ENCODE results near the gene MINDY1. TPM values are rescaled to one million over a fixed set of nuclear protein-coding genes. Genes with fewer than 3 reads are reported as not detected.

MINDY1 gene
- total and polyA plus RNA-seq, 9 of the 15 experiments (the other 6 are each of a cell fraction or from before 2014, with no cell fraction given), result 0.49 to 11.0 (median 6.0) TPM

DNA sequence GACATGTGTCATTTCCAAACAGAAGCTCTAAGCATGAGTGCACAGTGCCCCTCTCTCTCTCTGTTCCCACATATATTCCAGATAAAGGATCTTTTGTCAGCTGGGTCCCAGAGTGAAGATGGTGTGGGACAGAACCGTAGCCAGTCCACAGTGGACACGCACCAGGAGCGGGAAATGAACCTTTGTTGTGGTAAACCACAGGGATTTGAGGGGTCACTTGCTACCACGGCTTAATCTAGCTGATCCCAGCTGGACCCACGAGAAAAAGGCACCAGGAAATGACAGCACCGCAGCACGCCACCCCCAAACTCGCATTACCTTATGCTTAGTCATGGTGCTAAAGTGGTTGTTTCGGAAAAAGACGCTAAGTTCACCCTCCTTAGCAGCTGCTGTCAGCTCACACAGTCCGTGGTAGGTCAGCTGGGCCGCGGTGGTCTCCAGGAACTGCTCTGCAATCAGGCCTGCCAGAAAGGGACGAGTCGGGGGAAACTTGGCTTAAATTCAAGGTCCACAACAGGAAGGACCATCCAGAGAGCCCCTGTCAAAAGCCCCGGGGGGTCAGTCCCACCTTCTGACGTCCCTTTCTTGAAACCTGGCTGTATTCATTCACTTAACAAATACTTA, 7.5 kb downstream of the MINDY1 start (continued):
- TF ChIP-seq JUND (IDR thresholded peaks at IDR 0.05; ENCODE audit: borderline replicate concordance, low read depth, low read length) (peak; percentile 76), JUND (tag; IDR thresholded peaks at IDR 0.05; ENCODE audit: borderline replicate concordance, low read depth, low read length) (peak; percentile 82; the same call in 2 of the 3 replicates), NRF1 (conservative IDR thresholded peaks at IDR 0.05 in 1 of 2, IDR thresholded peaks at IDR 0.05 in 1 of 2) (no peak; a peak in 1 of 4 replicates), ZNF766 (CRISPR knock-in tag; conservative IDR thresholded peaks at IDR 0.05) (peak; percentile 75), ETV1 (tag; conservative IDR thresholded peaks at IDR 0.05; ENCODE audit: low read depth) (peak; percentile 80), SAFB2 (IDR thresholded peaks at IDR 0.05; ENCODE audit: borderline replicate concordance, low read depth, low read length, severe bottlenecking) (no peak), CREB1 (IDR thresholded peaks at IDR 0.05) (no peak), CREB1 (CRISPR knock-in tag; IDR thresholded peaks at IDR 0.05) (peak; percentile 23; the same call in 1 of the 2 replicates), RNF2 (IDR thresholded peaks at IDR 0.05) (peak; percentile 35; the same call in 1 of the 2 replicates), CCAR2 (IDR thresholded peaks at IDR 0.05; ENCODE audit: low read depth, low read length) (no peak), CBFB (CRISPR knock-in tag; IDR thresholded peaks at IDR 0.05) (0 out of 2 replicates have a peak, but pooled peaks have one; percentile 72), SMARCA4 (IDR thresholded peaks at IDR 0.05) (peak; percentile 82), NONO (IDR thresholded peaks at IDR 0.05; ENCODE audit: low read depth in 2 of 2, low read length in 1 of 2) (no peak), EP300 (IDR thresholded peaks at IDR 0.05; ENCODE audit: low read length) (peak; percentile 32), DPF2 (IDR thresholded peaks at IDR 0.05) (peak; percentile 90), ZNF696 (CRISPR knock-in tag; conservative IDR thresholded peaks at IDR 0.05) (no peak), C11orf30 (IDR thresholded peaks at IDR 0.05; ENCODE audit: low read depth) (peak; percentile 95), MTA2 (IDR thresholded peaks at IDR 0.05; ENCODE audit: low read depth) (peak; percentile 32; the same call in 1 of the 2 replicates), HSF4 (CRISPR knock-in tag; IDR thresholded peaks at IDR 0.05; ENCODE audit: borderline replicate concordance) (no peak), SRSF7 (optimal IDR thresholded peaks at IDR 0.05; ENCODE audit: low read depth, low read length) (no peak), STAT5A (IDR thresholded peaks at IDR 0.05; ENCODE audit: borderline replicate concordance, low read length) (0 out of 2 replicates have a peak, but pooled peaks have one; percentile 21), RBFOX2 (IDR thresholded peaks at IDR 0.05; ENCODE audit: low read depth, low read length) (peak; percentile 63), ZNF589 (CRISPR knock-in tag; IDR thresholded peaks at IDR 0.05; ENCODE audit: low read depth) (peak; percentile 48; the same call in 1 of the 2 replicates)
- TF ChIP-seq, protein P1, sequence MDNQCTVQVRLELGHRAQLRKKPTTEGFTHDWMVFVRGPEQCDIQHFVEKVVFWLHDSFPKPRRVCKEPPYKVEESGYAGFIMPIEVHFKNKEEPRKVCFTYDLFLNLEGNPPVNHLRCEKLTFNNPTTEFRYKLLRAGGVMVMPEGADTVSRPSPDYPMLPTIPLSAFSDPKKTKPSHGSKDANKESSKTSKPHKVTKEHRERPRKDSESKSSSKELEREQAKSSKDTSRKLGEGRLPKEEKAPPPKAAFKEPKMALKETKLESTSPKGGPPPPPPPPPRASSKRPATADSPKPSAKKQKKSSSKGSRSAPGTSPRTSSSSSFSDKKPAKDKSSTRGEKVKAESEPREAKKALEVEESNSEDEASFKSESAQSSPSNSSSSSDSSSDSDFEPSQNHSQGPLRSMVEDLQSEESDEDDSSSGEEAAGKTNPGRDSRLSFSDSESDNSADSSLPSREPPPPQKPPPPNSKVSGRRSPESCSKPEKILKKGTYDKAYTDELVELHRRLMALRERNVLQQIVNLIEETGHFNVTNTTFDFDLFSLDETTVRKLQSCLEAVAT (IDR thresholded peaks at IDR 0.05), result peak in 1 of 2 experiments; percentile 87; a peak in 2 of 4 replicates
- TF ChIP-seq, protein P2, sequence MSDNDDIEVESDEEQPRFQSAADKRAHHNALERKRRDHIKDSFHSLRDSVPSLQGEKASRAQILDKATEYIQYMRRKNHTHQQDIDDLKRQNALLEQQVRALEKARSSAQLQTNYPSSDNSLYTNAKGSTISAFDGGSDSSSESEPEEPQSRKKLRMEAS (CRISPR knock-in tag; IDR thresholded peaks at IDR 0.05), result peak; percentile 25
- TF ChIP-seq, protein P3, sequence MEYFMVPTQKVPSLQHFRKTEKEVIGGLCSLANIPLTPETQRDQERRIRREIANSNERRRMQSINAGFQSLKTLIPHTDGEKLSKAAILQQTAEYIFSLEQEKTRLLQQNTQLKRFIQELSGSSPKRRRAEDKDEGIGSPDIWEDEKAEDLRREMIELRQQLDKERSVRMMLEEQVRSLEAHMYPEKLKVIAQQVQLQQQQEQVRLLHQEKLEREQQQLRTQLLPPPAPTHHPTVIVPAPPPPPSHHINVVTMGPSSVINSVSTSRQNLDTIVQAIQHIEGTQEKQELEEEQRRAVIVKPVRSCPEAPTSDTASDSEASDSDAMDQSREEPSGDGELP (CRISPR knock-in tag; IDR thresholded peaks at IDR 0.05; ENCODE audit: borderline replicate concordance), result peak; percentile 98

Data from K562 (cell line).